NCI-H1694 (cell line): ENCODE measurements around the gene RFC2.
"Not testable (repeated sequence)": the region's sequence is repeated elsewhere in the genome, so short reads cannot be mapped to it uniquely, and the experiment has no call there.

Source experiments
- DNase-seq: peaks from one replicate; lab custom pipeline; 2025; lab: John Stamatoyannopoulos, UW

The RFC2 gene

GRCh38 chr7:74282748-74283459 is 28.7 kb upstream of the RFC2 start:
- no peak for DNase-seq

GRCh38 chr7:74280985-74281384 is 26.8 kb upstream of the RFC2 start:
- no peak for DNase-seq

GRCh38 chr7:74277636-74278035 is 23.4 kb upstream of the RFC2 start:
- DNase-seq = no peak

- no peak for DNase-seq
Measured at GRCh38 chr7:74275401-74275881, 21.2 kb upstream of the RFC2 start.

- no peak for DNase-seq
Measured at GRCh38 chr7:74272305-74273038, 18.3 kb upstream of the RFC2 start.

GRCh38 chr7:74271742-74272141 is 17.5 kb upstream of the RFC2 start:
- no peak for DNase-seq

GRCh38 chr7:74269757-74270277 is 15.6 kb upstream of the RFC2 start:
- DNase-seq = peak; percentile 81

- DNase-seq = no peak
Measured at GRCh38 chr7:74267756-74268565, 13.8 kb upstream of the RFC2 start.

GRCh38 chr7:74266191-74266963 is 12.2 kb upstream of the RFC2 start:
- DNase-seq = no peak

- no peak for DNase-seq
Measured at GRCh38 chr7:74263399-74264120, 9.4 kb upstream of the RFC2 start.

- DNase-seq = no peak
Measured at GRCh38 chr7:74262639-74263398, 8.6 kb upstream of the RFC2 start.

- no peak for DNase-seq
Measured at GRCh38 chr7:74258639-74259038, 4.4 kb upstream of the RFC2 start.

GRCh38 chr7:74256491-74257408 is 2.6 kb upstream of the RFC2 start:
- no peak for DNase-seq

GRCh38 chr7:74255461-74255860 is 1.3 kb upstream of the RFC2 start:
- not testable (repeated sequence) for DNase-seq

- DNase-seq = no peak
Measured at GRCh38 chr7:74254858-74255379, 720 bp upstream of the RFC2 start.

- DNase-seq = no peak
Measured at GRCh38 chr7:74253835-74254128, 417 bp downstream of the RFC2 start.

GRCh38 chr7:74253331-74253730 is 868 bp downstream of the RFC2 start:
- DNase-seq = no peak

GRCh38 chr7:74252893-74253292 is 1.3 kb downstream of the RFC2 start:
- DNase-seq = no peak

GRCh38 chr7:74249058-74249457 is 5.1 kb downstream of the RFC2 start:
- not testable (repeated sequence) for DNase-seq
